Bronchus fibroblast of lung (primary cell): ENCODE results near the gene ZNF593. TPM values are rescaled to one million over a fixed set of nuclear protein-coding genes. Genes with fewer than 3 reads are reported as not detected.

Experiments used
- total RNA-seq: library from RNA; depleted of rRNA; stranded (reverse); fragments of >200 nt; gene quantifications from 2 replicates; pipeline ENCODE4 v1.2.3, GENCODE V29; 2015

Gene ZNF593
- total RNA-seq = 62.1 and 65.6 TPM in 2 replicates

GRCh38 chr1:26169669-26170471, at the start of gene ZNF593:
TSS of gene ZNF593 (plus strand) at chr1:26169908. CDS start at chr1:26169984, 76 bp downstream.

GRCh38 chr1:26158908-26159742, 10.6 kb upstream of the ZNF593 start, which contains the start of gene FAM110D:
TSS of gene FAM110D (plus strand) at chr1:26159079. CDS start at chr1:26161292, 2,213 bp downstream.

GRCh38 chr1:26168410-26169197, 1.1 kb upstream of the ZNF593 start, which contains the start of gene C1orf232:
TSS of gene C1orf232 (minus strand) at chr1:26168963. CDS start at chr1:26168499, 464 bp downstream.

GRCh38 chr1:26171084-26172072, 1.7 kb downstream of the ZNF593 start, which contains the start of gene ZNF593OS:
TSS of gene ZNF593OS (minus strand) at chr1:26171832. CDS start at chr1:26171661, 171 bp downstream.

GRCh38 chr1:26177182-26177684, 7.5 kb downstream of the ZNF593 start, which contains the start of gene CNKSR1:
TSS of gene CNKSR1 (plus strand) at chr1:26177491. CDS start at chr1:26177548, 57 bp downstream.

GRCh38 chr1:26190373-26190987, 20.8 kb downstream of the ZNF593 start, which contains the start of gene CATSPER4:
TSS of gene CATSPER4 (plus strand) at chr1:26190602. CDS start at chr1:26190628, 26 bp downstream.

Other genes with a start within 250 kb of the ZNF593 start
- gene PAFAH2, start 171.8 kb upstream of the ZNF593 start, total RNA-seq = 9.7 and 14.5 TPM in 2 replicates
- 0.30 and 0.34 TPM in 2 replicates for gene EXTL1, start 148.1 kb upstream of the ZNF593 start, total RNA-seq
- gene SLC30A2, start 123.8 kb upstream of the ZNF593 start, total RNA-seq = not detected in 2 replicates
- not detected in 2 replicates for gene TRIM63, start 102.3 kb upstream of the ZNF593 start, total RNA-seq
- gene PDIK1L, start 58.1 kb upstream of the ZNF593 start, total RNA-seq = 1.3 and 1.8 TPM in 2 replicates
- not detected in 2 replicates for gene FAM110D, start 10.8 kb upstream of the ZNF593 start, total RNA-seq
- not detected in 2 replicates for gene C1orf232, start 945 bp upstream of the ZNF593 start, total RNA-seq
- gene ZNF593OS, start 1.9 kb downstream of the ZNF593 start, total RNA-seq = not detected in 2 replicates
- 0.15 and 0.17 TPM in 2 replicates for gene CNKSR1, start 7.6 kb downstream of the ZNF593 start, total RNA-seq
- not detected in 2 replicates for gene CATSPER4, start 20.7 kb downstream of the ZNF593 start, total RNA-seq
- gene CEP85, start 64.3 kb downstream of the ZNF593 start, total RNA-seq = 12.4 and 13.7 TPM in 2 replicates
- gene SH3BGRL3, start 110.2 kb downstream of the ZNF593 start, total RNA-seq = 227 and 265 TPM in 2 replicates
- gene UBXN11, start 136.7 kb downstream of the ZNF593 start, total RNA-seq = 6.9 and 8.0 TPM in 2 replicates
- gene CD52, start 148.1 kb downstream of the ZNF593 start, total RNA-seq = not detected in 2 replicates
- gene CRYBG2, start 184.2 kb downstream of the ZNF593 start, total RNA-seq = 1.3 TPM in 1 of 2 replicates, not detected in the other
- gene ZNF683, start 202.8 kb downstream of the ZNF593 start, total RNA-seq = not detected in 2 replicates
- not detected in 2 replicates for gene LIN28A, start 240.9 kb downstream of the ZNF593 start, total RNA-seq